Measurements from ENCODE around the gene TTYH3.

The TTYH3 gene

GRCh38 chr7:2616387-2617324, 15.1 kb upstream of the TTYH3 start:
- DNase-seq (ENCODE audit: low read depth in 2 of 2): no peak

GRCh38 chr7:2617325-2617905, 14.4 kb upstream of the TTYH3 start:
- DNase-seq (ENCODE audit: low read depth in 2 of 2): no peak

GRCh38 chr7:2619116-2619515, 12.7 kb upstream of the TTYH3 start:
- DNase-seq (ENCODE audit: low read depth in 2 of 2): no peak

GRCh38 chr7:2621061-2621828, 10.5 kb upstream of the TTYH3 start:
- no peak for DNase-seq (ENCODE audit: low read depth in 2 of 2)

- DNase-seq (ENCODE audit: low read depth in 2 of 2): no peak
Observed at GRCh38 chr7:2621948-2622640, 9.7 kb upstream of the TTYH3 start.

- DNase-seq (ENCODE audit: low read depth in 2 of 2): no peak
Observed at GRCh38 chr7:2622869-2623697, 8.7 kb upstream of the TTYH3 start.

- no peak for DNase-seq (ENCODE audit: low read depth in 2 of 2)
Observed at GRCh38 chr7:2623698-2624014, 8.1 kb upstream of the TTYH3 start.

- DNase-seq (ENCODE audit: low read depth in 2 of 2): no peak
Observed at GRCh38 chr7:2624293-2624886, 7.4 kb upstream of the TTYH3 start.

- no peak for DNase-seq (ENCODE audit: low read depth in 2 of 2)
Observed at GRCh38 chr7:2626498-2627117, 5.2 kb upstream of the TTYH3 start.

- DNase-seq (ENCODE audit: low read depth in 2 of 2): no peak
Observed at GRCh38 chr7:2627258-2628129, 4.3 kb upstream of the TTYH3 start.

- DNase-seq (ENCODE audit: low read depth in 2 of 2): no peak
Observed at GRCh38 chr7:2628130-2628482, 3.7 kb upstream of the TTYH3 start.

- no peak for DNase-seq (ENCODE audit: low read depth in 2 of 2)
Observed at GRCh38 chr7:2628891-2629290, 2.9 kb upstream of the TTYH3 start.

GRCh38 chr7:2629746-2630681, 1.8 kb upstream of the TTYH3 start:
- DNase-seq (ENCODE audit: low read depth in 2 of 2): no peak

GRCh38 chr7:2632733-2633537, 1.1 kb downstream of the TTYH3 start:
- peak; percentile 30 to 38 for DNase-seq (ENCODE audit: low read depth in 2 of 2)

- peak; percentile 28 to 40 for DNase-seq (ENCODE audit: low read depth in 2 of 2)
Observed at GRCh38 chr7:2633538-2634266, 1.9 kb downstream of the TTYH3 start.

GRCh38 chr7:2634267-2635145, 2.7 kb downstream of the TTYH3 start:
- DNase-seq (ENCODE audit: low read depth in 2 of 2): no peak

Measured in stimulated activated CD8-positive, alpha-beta memory T cell treated with anti-CD3 and anti-CD28 coated beads, Interleukin-2, amount 100 ng/mL, for 48 hours (primary cell).